Hematopoietic multipotent progenitor cell treated with erythropoietin and hydrocortisone succinate and interleukin-3 and kit ligand, for 15 days (in vitro differentiated cells): ENCODE results near the gene KAT2B.
"Not testable (repeated sequence)": the region's sequence is repeated elsewhere in the genome, so short reads cannot be mapped to it uniquely, and the experiment has no call there.

Source experiments
- DNase-seq: peaks from one replicate; pipeline ENCODE4 v3.0.0-alpha.2; 2015; ENCODE audit warnings: low spot score

The KAT2B gene

GRCh38 chr3:20039765-20040547 lies at the start of gene KAT2B:
Gene KAT2B, plus strand, starts transcription at chr3:20040446. Its CDS starts 32 bp downstream, at chr3:20040478.
- DNase-seq, result peak; percentile 80

- no peak for DNase-seq
These were observed 45.5 kb upstream of the KAT2B start for GRCh38 chr3:19994796-19995195.

GRCh38 chr3:19997502-19997901 lies 42.7 kb upstream of the KAT2B start:
- DNase-seq, result no peak

- DNase-seq, result peak; percentile 32
These were observed 38.3 kb upstream of the KAT2B start for GRCh38 chr3:20001932-20002331.

- no peak for DNase-seq
These were observed 32.3 kb upstream of the KAT2B start for GRCh38 chr3:20007960-20008359.

- peak; percentile 26 for DNase-seq
These were observed 31.6 kb upstream of the KAT2B start for GRCh38 chr3:20008646-20009045.

GRCh38 chr3:20012164-20012563 lies 28.1 kb upstream of the KAT2B start, which contains the start of gene PP2D1:
Gene PP2D1, minus strand, starts transcription at chr3:20012264. Its CDS starts 192 bp downstream, at chr3:20012072.
- no peak for DNase-seq

GRCh38 chr3:20013396-20013795 lies 26.9 kb upstream of the KAT2B start:
- peak; percentile 67 for DNase-seq

- peak; percentile 51 for DNase-seq
These were observed 24.7 kb upstream of the KAT2B start for GRCh38 chr3:20015525-20015924.

GRCh38 chr3:20016076-20016475 lies 24.2 kb upstream of the KAT2B start:
- not testable (repeated sequence) for DNase-seq

- DNase-seq, result peak; percentile 90
These were observed 17.2 kb upstream of the KAT2B start for GRCh38 chr3:20022954-20023622.

- peak; percentile 49 for DNase-seq
These were observed 16.4 kb upstream of the KAT2B start for GRCh38 chr3:20023623-20024405.

- no peak for DNase-seq
These were observed 13.1 kb upstream of the KAT2B start for GRCh38 chr3:20027136-20027535.

- DNase-seq, result no peak
These were observed 11.3 kb upstream of the KAT2B start for GRCh38 chr3:20028905-20029331.

GRCh38 chr3:20031939-20032338 lies 8.3 kb upstream of the KAT2B start:
- DNase-seq, result not testable (repeated sequence)

GRCh38 chr3:20035019-20035418 lies 5.2 kb upstream of the KAT2B start:
- no peak for DNase-seq

GRCh38 chr3:20037255-20037996 lies 2.8 kb upstream of the KAT2B start:
- DNase-seq, result no peak

GRCh38 chr3:20038699-20039465 lies 1.4 kb upstream of the KAT2B start:
- DNase-seq, result peak; percentile 40

GRCh38 chr3:20039466-20039764 lies 831 bp upstream of the KAT2B start:
- no peak for DNase-seq

- DNase-seq, result peak; percentile 79
These were observed 426 bp downstream of the KAT2B start for GRCh38 chr3:20040548-20041196.
